Mucosa of gallbladder (tissue), 1 donor: ENCODE results near the gene TET1. TPM values are rescaled to one million over a fixed set of nuclear protein-coding genes. Genes with fewer than 3 reads are reported as not detected.
"Not testable (repeated sequence)": the region's sequence is repeated elsewhere in the genome, so short reads cannot be mapped to it uniquely, and the experiment has no call there.

ENCODE experiments used
- DNase-seq: peaks from one replicate; pipeline ENCODE4 v3.0.0-alpha.2; 2020; ENCODE audit warnings: low spot score
- total RNA-seq: library from RNA; stranded (reverse); gene quantifications from one replicate; pipeline ENCODE4 v1.2.1, GENCODE V29; 2021
- donor health status: DM: no; HTN: no; CAD: no.

Gene TET1
- total RNA-seq, 1 donor from 2014 or later = 3.1 TPM

- DNase-seq = no peak
Measured at GRCh38 chr10:68562661-68563570, 2.8 kb downstream of the TET1 start.

GRCh38 chr10:68564712-68565111 lies 4.6 kb downstream of the TET1 start:
- no peak for DNase-seq

- DNase-seq = no peak
Measured at GRCh38 chr10:68565658-68566057, 5.5 kb downstream of the TET1 start.

GRCh38 chr10:68566351-68566750 lies 6.2 kb downstream of the TET1 start:
- DNase-seq = no peak

GRCh38 chr10:68566955-68567354 lies 6.8 kb downstream of the TET1 start:
- no peak for DNase-seq

- DNase-seq = no peak
Measured at GRCh38 chr10:68572151-68572550, 12.0 kb downstream of the TET1 start.

- no peak for DNase-seq
Measured at GRCh38 chr10:68574051-68574450, 13.9 kb downstream of the TET1 start.

- no peak for DNase-seq
Measured at GRCh38 chr10:68576118-68576517, 16.0 kb downstream of the TET1 start.

GRCh38 chr10:68578974-68579373 lies 18.8 kb downstream of the TET1 start:
- no peak for DNase-seq

GRCh38 chr10:68584187-68584586 lies 24.1 kb downstream of the TET1 start:
- DNase-seq = not testable (repeated sequence)

- DNase-seq = no peak
Measured at GRCh38 chr10:68586606-68587305, 26.6 kb downstream of the TET1 start.

GRCh38 chr10:68594405-68594804 lies 34.3 kb downstream of the TET1 start:
- no peak for DNase-seq

- DNase-seq = no peak
Measured at GRCh38 chr10:68595513-68595912, 35.4 kb downstream of the TET1 start.

GRCh38 chr10:68597407-68597806 lies 37.3 kb downstream of the TET1 start:
- no peak for DNase-seq

GRCh38 chr10:68598978-68599770 lies 39.0 kb downstream of the TET1 start:
- DNase-seq = peak; percentile 49

- no peak for DNase-seq
Measured at GRCh38 chr10:68599771-68600040, 39.6 kb downstream of the TET1 start.

- peak; percentile 62 for DNase-seq
Measured at GRCh38 chr10:68600041-68600778, 40.1 kb downstream of the TET1 start.

GRCh38 chr10:68601501-68602265 lies 41.5 kb downstream of the TET1 start:
- no peak for DNase-seq

GRCh38 chr10:68602434-68602833 lies 42.3 kb downstream of the TET1 start:
- DNase-seq = no peak

GRCh38 chr10:68603766-68604165 lies 43.6 kb downstream of the TET1 start:
- no peak for DNase-seq

GRCh38 chr10:68604441-68604840 lies 44.3 kb downstream of the TET1 start:
- DNase-seq = no peak
